GM21825 (cell line): ENCODE data around the gene DMRTA1.
"Not testable (repeated sequence)": the region's sequence is repeated elsewhere in the genome, so short reads cannot be mapped to it uniquely, and the experiment has no call there.

Experiments used
- ATAC-seq: cut with Tn5 transposase; IDR thresholded peaks from one replicate; pipeline ENCODE4 v1.9.1; 2021; ENCODE audit warnings: mild to moderate bottlenecking, moderate library complexity; ENCODE audit not compliant: unreplicated experiment

DMRTA1 gene

DNA sequence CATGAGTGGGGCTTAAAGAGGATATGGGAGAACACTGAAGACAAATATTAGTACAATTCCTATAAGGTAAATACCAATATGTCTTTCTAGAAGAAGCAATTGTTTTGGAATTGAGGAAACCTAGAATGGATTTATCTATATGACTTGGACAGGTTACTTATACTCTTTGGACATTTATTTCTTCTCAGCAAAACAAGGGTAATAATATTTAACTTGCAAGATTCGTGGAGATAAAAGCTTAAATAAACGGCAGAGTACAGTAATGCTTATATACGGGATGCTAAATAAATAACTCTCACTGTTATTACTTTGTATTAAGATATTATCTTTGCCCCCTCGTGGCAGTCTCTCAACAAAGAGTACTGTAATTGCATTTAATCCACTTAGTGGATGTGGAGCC is 8.6 kb downstream of the DMRTA1 start:
- ATAC-seq = no peak

- no peak for ATAC-seq
These were observed 10.8 kb downstream of the DMRTA1 start for GRCh38 chr9:22457448-22457847.

DNA sequence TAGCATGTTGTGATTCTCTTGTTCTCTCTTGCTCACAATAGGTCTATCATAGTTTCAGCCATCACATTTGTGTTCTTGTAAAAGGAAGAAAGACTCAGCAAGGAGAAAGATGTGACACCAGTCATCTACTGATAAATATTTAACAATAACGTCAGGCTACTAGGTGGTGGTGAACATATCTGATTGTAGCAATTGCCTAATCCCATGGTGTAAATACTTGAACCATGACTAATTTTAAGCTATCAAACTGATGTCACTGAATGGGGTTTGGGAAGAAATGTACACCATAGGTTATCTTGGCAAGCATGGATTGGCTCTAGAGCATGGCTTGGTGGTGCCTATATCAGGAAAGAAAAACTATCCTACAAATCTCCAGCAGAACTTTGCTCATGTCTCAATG is 16.6 kb downstream of the DMRTA1 start:
- ATAC-seq = no peak

GRCh38 chr9:22469928-22470544 is 23.4 kb downstream of the DMRTA1 start:
- peak; percentile 75 for ATAC-seq

GRCh38 chr9:22481566-22481965 is 34.9 kb downstream of the DMRTA1 start:
- no peak for ATAC-seq

GRCh38 chr9:22483528-22484070 is 37.0 kb downstream of the DMRTA1 start:
- no peak for ATAC-seq

GRCh38 chr9:22496197-22496596 is 49.6 kb downstream of the DMRTA1 start:
- not testable (repeated sequence) for ATAC-seq
